ENCODE results near the gene CCDC180.

- TF ChIP-seq CTCF (IDR thresholded peaks at IDR 0.05), result no peak
- no peak for TF ChIP-seq POLR2A (IDR thresholded peaks at IDR 0.05)
These were observed 41.9 kb downstream of the CCDC180 start for GRCh38 chr9:97349400-97349799.

Data from lower leg skin (tissue), 3 donors.